GM12878 (cell line): ENCODE results near the gene NEU3. TPM values are rescaled to one million over a fixed set of nuclear protein-coding genes. Genes with fewer than 3 reads are reported as not detected.
A peak's percentile ranks its signal among the peaks of the same experiment; 100 is the strongest.
"Not testable (repeated sequence)": the region's sequence is repeated elsewhere in the genome, so short reads cannot be mapped to it uniquely, and the experiment has no call there.

Source experiments
- ATAC-seq: fragments of 200-7000 bp; cut with Tn5 transposase; 3 replicates; pipeline ENCODE4 v1.9.1; 2020; ENCODE audit warnings: mild to moderate bottlenecking, moderate library complexity
- BruUV-seq: library from RNA; stranded (reverse); fragments of 400-500 nt; replicated peaks from 2 replicates; lab custom pipeline; 2021; lab: Mats Ljungman, UMichigan
- CTCF ChIA-PET: fragments of 300-600 bp; sonication (Branson Sonifier 250); formaldehyde crosslinking; extraction: SDS; loops from one replicate; lab custom pipeline; 2021; ENCODE audit warnings: inconsistent platforms; lab: Yijun Ruan, JAX
- POLR2A ChIA-PET: fragments of 350-600 bp; formaldehyde crosslinking; extraction: SDS; loops from one replicate; lab custom pipeline; 2021; ENCODE audit warnings: inconsistent platforms; lab: Charles Lee
- RAD21 ChIA-PET: fragments of 300-600 bp; sonication (Branson Sonifier 250); formaldehyde crosslinking; loops from one replicate; lab custom pipeline; 2023; ENCODE audit warnings: antibody characterized with exemption; ENCODE audit not compliant: unreplicated experiment; lab: Charles Lee
- SMC1A ChIA-PET: fragments of 300-600 bp; sonication (Branson Sonifier 250); formaldehyde crosslinking; loops from one replicate; lab custom pipeline; 2023; ENCODE audit not compliant: unreplicated experiment, uncharacterized antibody; lab: Charles Lee
- DNase-seq: peaks from one replicate; pipeline ENCODE4 v3.0.0-alpha.2; 2011; ENCODE audit warnings: low read depth, low spot score
- FAIRE-seq: peaks from 3 replicates; lab custom pipeline; 2011; peaks lifted over from hg19 to GRCh38; lab: Jason Lieb, UNC
- H2AFZ ChIP-seq: 2 replicates; pipeline ENCODE4 v1.6.0; 2011; ENCODE audit warnings: low read depth, low read length, control low read depth; ENCODE audit not compliant: control insufficient read depth
- H3K27ac ChIP-seq: 2 replicates; pipeline ENCODE4 v1.5.1; 2011; ENCODE audit warnings: control low read depth; ENCODE audit not compliant: control insufficient read depth, insufficient read depth
- H3K27me3 ChIP-seq, 2 experiments: replicated peaks in 1 of 2; 2 replicates each; pipeline versions ENCODE4 v1.6.0 to v1.6.1; 2011; ENCODE audit warnings: low read length in 1 of 2; ENCODE audit not compliant: control insufficient read depth in 2 of 2, insufficient read depth in 2 of 2
- H3K36me3 ChIP-seq, 2 experiments: 2 replicates each; pipeline ENCODE4 v1.5.1; 2011; ENCODE audit warnings: low read length in 1 of 2; ENCODE audit not compliant: control insufficient read depth in 2 of 2, insufficient read depth in 2 of 2
- H3K4me1 ChIP-seq: 2 replicates; pipeline ENCODE4 v1.6.1; 2011; ENCODE audit warnings: mild to moderate bottlenecking, low read length, moderate library complexity, mixed read lengths; ENCODE audit not compliant: control insufficient read depth, insufficient read depth
- H3K4me2 ChIP-seq: 2 replicates; pipeline ENCODE4 v1.6.0; 2011; ENCODE audit warnings: control low read depth; ENCODE audit not compliant: control insufficient read depth, insufficient read depth
- H3K4me3 ChIP-seq: fragments of 200-600 bp; sonication (generic); 2 replicates; pipeline ENCODE4 v1.5.1; 2016
- H3K79me2 ChIP-seq: 2 replicates; pipeline ENCODE4 v1.6.0; 2011; ENCODE audit warnings: low read length; ENCODE audit not compliant: control insufficient read depth, insufficient read depth
- H3K9ac ChIP-seq: 2 replicates; pipeline ENCODE4 v1.8.0; 2011; ENCODE audit warnings: low read length, control low read depth, mixed read lengths; ENCODE audit not compliant: control insufficient read depth, insufficient read depth
- H3K9me3 ChIP-seq: replicated peaks from 3 replicates; pipeline ENCODE4 v1.5.1; 2011; ENCODE audit warnings: mild to moderate bottlenecking, low read length; ENCODE audit not compliant: control insufficient read depth, insufficient read depth
- H4K20me1 ChIP-seq: 2 replicates; pipeline ENCODE4 v1.6.0; 2011; ENCODE audit not compliant: control insufficient read depth, insufficient read depth
- GABPA ChIP-seq: IDR thresholded peaks from 2 replicates; pipeline ENCODE4 v1.6.1; 2014; ENCODE audit warnings: antibody characterized with exemption, low read depth, mild to moderate bottlenecking, inconsistent platforms
- IKZF2 ChIP-seq, 2 experiments: fragments of 450-650 bp; IDR thresholded peaks; 2 replicates each; pipeline ENCODE4 v1.6.1; 2017; ENCODE audit warnings: mild to moderate bottlenecking in 2 of 2, moderate library complexity in 2 of 2
- MTA2 ChIP-seq: fragments of 450-650 bp; IDR thresholded peaks from 2 replicates; pipeline ENCODE4 v1.6.1; 2016; ENCODE audit warnings: low read depth, mild to moderate bottlenecking, moderate library complexity
- MTA3 ChIP-seq: IDR thresholded peaks from 2 replicates; pipeline ENCODE4 v1.6.1; 2012; ENCODE audit warnings: low read length, inconsistent platforms, borderline replicate concordance
- PBX3 ChIP-seq: IDR thresholded peaks from 2 replicates; pipeline ENCODE4 v1.6.1; 2011; ENCODE audit warnings: mild to moderate bottlenecking, low read depth, low read length, moderate library complexity; ENCODE audit not compliant: insufficient replicate concordance
- RAD21 ChIP-seq: IDR thresholded peaks from 2 replicates; pipeline ENCODE4 v1.6.1; 2011; ENCODE audit warnings: mild to moderate bottlenecking, low read depth, low read length, moderate library complexity; ENCODE audit not compliant: insufficient read depth
- RB1 ChIP-seq: fragments of 450-650 bp; formaldehyde crosslinking; IDR thresholded peaks from 2 replicates; pipeline ENCODE4 v1.6.1; 2017; ENCODE audit warnings: mild to moderate bottlenecking, borderline replicate concordance
- WGBS: methylation state at CpG from one replicate; pipeline ENCODE4 v1.1.6; 2016; ENCODE audit warnings: low lambda C conversion rate; ENCODE audit not compliant: insufficient replicate concordance, insufficient coverage; ENCODE audit errors: missing lambda C conversion rate; 5-methylcytosine and 5-hydroxymethylcytosine counted together
- in situ Hi-C: fragments of 300-500 bp; cut with MboI; formaldehyde crosslinking; loops from 9 replicates; pipeline ENCODE4 v1.14.3; 2018; ENCODE audit warnings: mixed read lengths
- intact Hi-C: fragments of 100-400 bp; cut with micrococcal nuclease; formaldehyde crosslinking; loops from one replicate; pipeline ENCODE4 v1.14.2; 2022; ENCODE audit not compliant: unreplicated experiment
- polyA plus RNA-seq, 11 experiments: library from polyadenylated mRNA; depleted of rRNA in 4 of 11; unstranded in 6 of 11; stranded (reverse) in 5 of 11; fragments of >200 nt; fragmentation: Nextera tagmentation in 4 of 11; fragmentation: Illumina TruSeq in 1 of 11; extraction: Ambion mirVana in 4 of 11; extraction: Trizol in 1 of 11; gene quantifications; 1 replicate in 1 of 11; 2 replicates in 10 of 11; pipeline versions ENCODE4 v1.2.1 to v1.2.3, GENCODE V29; 2011 to 2016; ENCODE audit warnings: inconsistent platforms in 2 of 11, missing spikeins in 2 of 11, low read depth in 1 of 11
- total RNA-seq, 4 experiments: library from RNA; depleted of rRNA in 3 of 4; stranded (reverse); fragments of >200 nt in 3 of 4; fragmentation: Illumina TruSeq in 1 of 4; extraction: Trizol in 1 of 4; gene quantifications; 2 replicates each; pipeline versions ENCODE4 v1.2.1 to v1.2.3, GENCODE V29; 2013 to 2021
- TF ChIP-seq, protein P1 (sequence below): fragments of 450-650 bp; conservative IDR thresholded peaks from 2 replicates; pipeline ENCODE4 v1.6.1; 2017; ENCODE audit warnings: mild to moderate bottlenecking, moderate library complexity

Gene NEU3
- total and polyA plus RNA-seq, 10 of the 15 experiments (the other 5 are each of a cell fraction or from before 2014, with no cell fraction given) = 2.5 to 20.3 (median 13.4) TPM

DNA sequence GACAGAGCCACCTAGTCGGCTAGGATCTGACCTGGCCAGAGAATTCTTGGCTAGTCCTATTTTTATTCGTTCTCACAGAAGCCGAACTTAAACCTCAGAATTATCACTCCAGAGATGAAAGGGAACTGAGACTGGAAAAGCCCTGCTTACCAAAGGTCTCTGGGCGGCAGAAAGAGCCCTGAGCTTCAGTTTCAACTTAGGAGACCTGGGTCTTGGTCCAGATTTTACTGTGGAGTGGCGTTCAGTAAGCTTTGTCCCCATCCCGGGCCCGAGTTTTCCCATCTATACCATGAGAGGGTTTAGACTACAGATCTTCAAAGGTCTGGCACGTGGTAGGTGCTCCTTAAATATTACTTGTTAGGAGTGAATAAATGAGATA, 516 bp downstream of the NEU3 start:
- no peak for TF ChIP-seq RAD21
- TF ChIP-seq, protein P1, sequence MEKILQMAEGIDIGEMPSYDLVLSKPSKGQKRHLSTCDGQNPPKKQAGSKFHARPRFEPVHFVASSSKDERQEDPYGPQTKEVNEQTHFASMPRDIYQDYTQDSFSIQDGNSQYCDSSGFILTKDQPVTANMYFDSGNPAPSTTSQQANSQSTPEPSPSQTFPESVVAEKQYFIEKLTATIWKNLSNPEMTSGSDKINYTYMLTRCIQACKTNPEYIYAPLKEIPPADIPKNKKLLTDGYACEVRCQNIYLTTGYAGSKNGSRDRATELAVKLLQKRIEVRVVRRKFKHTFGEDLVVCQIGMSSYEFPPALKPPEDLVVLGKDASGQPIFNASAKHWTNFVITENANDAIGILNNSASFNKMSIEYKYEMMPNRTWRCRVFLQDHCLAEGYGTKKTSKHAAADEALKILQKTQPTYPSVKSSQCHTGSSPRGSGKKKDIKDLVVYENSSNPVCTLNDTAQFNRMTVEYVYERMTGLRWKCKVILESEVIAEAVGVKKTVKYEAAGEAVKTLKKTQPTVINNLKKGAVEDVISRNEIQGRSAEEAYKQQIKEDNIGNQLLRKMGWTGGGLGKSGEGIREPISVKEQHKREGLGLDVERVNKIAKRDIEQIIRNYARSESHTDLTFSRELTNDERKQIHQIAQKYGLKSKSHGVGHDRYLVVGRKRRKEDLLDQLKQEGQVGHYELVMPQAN = 0 out of 2 replicates have a peak, but pooled peaks have one; percentile 1
- no peak for TF ChIP-seq GABPA
- TF ChIP-seq PBX3 = no peak
- 0 out of 2 replicates have a peak, but pooled peaks have one; percentile 63 for TF ChIP-seq MTA3
- 0 out of 4 replicates have a peak, but pooled peaks of 1 of the 2 experiments have one; percentile 8 for TF ChIP-seq IKZF2 (IDR thresholded peaks at IDR 0.05)
- TF ChIP-seq MTA2 = 0 out of 2 replicates have a peak, but pooled peaks have one; percentile 4
- TF ChIP-seq RB1 = 0 out of 2 replicates have a peak, but pooled peaks have one; percentile 15
- TF ChIP-seq, all 136 proteins: peak for 5
- intact Hi-C loops (loop anchor here (2.0 kb wide), 1 partner anchor 40 kb away; the partner anchor contains the start of genes SPCS2 and XRRA1), in situ Hi-C loops (no loop called here)
- peak overlapping the region; percentile 12 for H2AFZ ChIP-seq
- H3K27ac ChIP-seq = peak overlapping the region; percentile 40
- H4K20me1 ChIP-seq = no peaks in the 10 kb centered on the region
- no peaks in the 10 kb centered on the region for H3K27me3 ChIP-seq
- no peak for DNase-seq
- peak overlapping the region; percentile 100 for H3K4me3 ChIP-seq
- peaks cover 36% of the 10 kb centered on the region for H3K79me2 ChIP-seq
- 1% methylated on average over 8 of the region's 8 CpGs for WGBS
- FAIRE-seq = no peak
- peak overlapping the region; percentile 64 for H3K9ac ChIP-seq
- no peaks in the 10 kb centered on the region for H3K9me3 ChIP-seq
- CTCF ChIA-PET = interaction anchor here (0.6 to 1.5 kb wide), 7 partner anchors 10 to 253 kb away, joined by 3 to 7 read pairs (median 4); no protein-coding TSS in a partner anchor
- H3K36me3 ChIP-seq = peaks cover 0 to 4% of the 10 kb centered on the region in 2 experiments; a peak in 2 of 4 replicates
- BruUV-seq = TSS peak; percentile 49
- SMC1A ChIA-PET = interaction anchor here (0.7 to 2.3 kb wide), 13 partner anchors 8 to 216 kb away, joined by 3 to 6 read pairs (median 4); no protein-coding TSS in a partner anchor
- peak overlapping the region; percentile 72 for H3K4me2 ChIP-seq
- H3K4me1 ChIP-seq = peaks cover 13% of the 10 kb centered on the region
- RAD21 ChIA-PET = interaction anchor here (0.9 to 1.8 kb wide), 8 partner anchors 13 to 216 kb away, joined by 3 to 10 read pairs (median 3); partner anchors contain the start of genes SPCS2 and XRRA1
- ATAC-seq = peak; percentile 10
- POLR2A ChIA-PET = interaction anchor here (0.7 to 1.6 kb wide), 7 partner anchors 8 to 818 kb away, joined by 3 to 5 read pairs (median 3); no protein-coding TSS in a partner anchor

DNA sequence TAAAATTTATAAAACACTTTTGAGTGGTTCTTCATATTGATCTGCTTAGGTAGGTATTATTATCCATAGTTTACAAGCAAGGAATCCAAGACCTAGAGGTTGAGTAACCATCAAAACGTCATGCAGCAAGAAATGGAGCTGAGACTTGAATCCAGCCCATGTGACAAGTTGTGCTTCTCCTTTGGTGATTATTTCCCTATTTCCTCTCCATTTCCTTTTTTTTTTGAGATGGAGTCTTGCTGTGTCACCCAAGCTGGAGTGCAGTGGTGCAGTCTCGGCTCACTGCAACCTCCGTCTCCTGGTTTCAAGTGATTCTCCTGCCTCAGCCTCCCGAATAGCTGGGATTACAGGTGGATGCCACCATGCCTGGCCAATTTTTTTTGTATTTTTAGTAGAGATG, 1.4 kb downstream of the NEU3 start:
- peak overlapping the region; percentile 100; the same call in 1 of the 2 replicates for H3K4me3 ChIP-seq
- DNase-seq, H3K9me3 ChIP-seq, FAIRE-seq, H3K27me3 ChIP-seq, H3K27ac ChIP-seq, H4K20me1 ChIP-seq, H2AFZ ChIP-seq, BruUV-seq, ATAC-seq, intact Hi-C loops, in situ Hi-C loops: not testable (repeated sequence)
- peaks cover 0 to 11% of the 10 kb centered on the region in 2 experiments; a peak in 3 of 4 replicates for H3K36me3 ChIP-seq
- ChIA-PET POLR2A (interaction anchor here (1.6 kb wide), 1 partner anchor 12 kb away, joined by 3 read pairs; no protein-coding TSS in a partner anchor), CTCF (interaction anchor here (0.7 kb wide), 1 partner anchor 54 kb away, joined by 3 read pairs; no protein-coding TSS in a partner anchor), SMC1A (interaction anchor here (1.1 to 2.3 kb wide), 4 partner anchors 9 to 39 kb away, joined by 3 to 6 read pairs (median 4); no protein-coding TSS in a partner anchor), RAD21 (interaction anchor here (0.9 to 1.8 kb wide), 2 partner anchors 38 to 152 kb away, joined by 3 to 5 read pairs; no protein-coding TSS in a partner anchor)
- peak overlapping the region; percentile 72; the same call in 1 of the 2 replicates for H3K4me2 ChIP-seq
- H3K79me2 ChIP-seq = peaks cover 37% of the 10 kb centered on the region
- peak overlapping the region; percentile 64; the same call in 1 of the 2 replicates for H3K9ac ChIP-seq
- peaks cover 13% of the 10 kb centered on the region for H3K4me1 ChIP-seq
- 98% methylated on average over 4 of the region's 4 CpGs for WGBS
